ENCODE data around the gene INPP5B.
A peak's percentile ranks its signal among the peaks of the same experiment; 100 is the strongest.
"Not testable (repeated sequence)": the region's sequence is repeated elsewhere in the genome, so short reads cannot be mapped to it uniquely, and the experiment has no call there.

The INPP5B gene

DNA sequence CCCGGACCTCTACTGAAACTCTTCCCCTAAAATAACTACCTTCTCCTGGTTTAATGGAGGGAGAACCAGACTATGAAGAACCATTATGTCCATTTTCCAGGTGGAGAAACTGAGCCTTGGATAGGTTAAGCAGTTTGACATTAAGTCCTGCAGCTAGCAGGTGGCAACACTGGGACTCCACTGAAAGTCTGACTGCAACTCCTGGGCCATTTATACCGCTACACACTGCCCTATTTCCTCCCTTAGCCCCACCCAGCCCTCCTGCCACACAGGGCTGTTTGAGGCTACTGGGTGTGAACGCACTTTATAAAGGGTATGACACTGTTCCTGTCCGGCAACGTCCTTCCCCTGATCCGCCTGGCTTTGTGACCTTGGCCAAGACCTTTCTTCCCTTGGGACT lies 511 bp upstream of the INPP5B start:
- DNase-seq, result no peak

GRCh38 chr1:37945743-37946702 lies 830 bp downstream of the INPP5B start:
- DNase-seq, result no peak

- no peak for DNase-seq
Measured at GRCh38 chr1:37945251-37945650, 1.6 kb downstream of the INPP5B start.

GRCh38 chr1:37944816-37945215 lies 2.0 kb downstream of the INPP5B start:
- DNase-seq, result no peak

DNA sequence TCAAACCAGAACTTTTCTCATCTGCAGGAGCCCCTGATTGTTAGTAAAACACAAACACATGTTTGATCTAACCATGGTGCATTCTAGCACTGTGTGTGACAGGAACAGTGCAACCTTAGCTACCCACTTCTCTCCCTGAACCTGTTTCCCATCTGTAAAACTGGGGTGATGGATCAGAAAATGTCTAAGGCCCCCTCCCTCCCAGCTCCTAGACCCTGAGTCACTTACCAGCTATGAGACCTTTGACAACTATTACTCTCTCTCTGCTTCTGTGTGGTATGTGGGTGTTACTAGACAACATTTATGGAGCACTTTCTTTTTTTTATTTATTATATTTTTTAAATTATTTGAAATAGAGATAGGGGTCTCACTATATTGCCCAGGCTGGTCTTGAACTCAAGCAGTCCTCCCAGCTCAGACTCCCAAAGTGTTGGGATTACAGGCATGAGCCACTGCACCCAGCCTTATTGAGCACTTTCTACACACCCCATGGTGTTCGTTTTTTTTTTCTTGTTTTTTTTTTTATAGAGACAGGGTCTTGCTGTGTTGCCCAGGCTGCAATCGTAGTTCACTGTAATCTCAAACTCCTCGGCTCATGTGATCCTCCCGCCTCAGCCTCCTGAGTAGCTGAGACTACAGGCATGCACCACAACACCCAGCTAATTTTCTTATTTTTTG lies 2.6 kb downstream of the INPP5B start:
- DNase-seq, result no peak

DNA sequence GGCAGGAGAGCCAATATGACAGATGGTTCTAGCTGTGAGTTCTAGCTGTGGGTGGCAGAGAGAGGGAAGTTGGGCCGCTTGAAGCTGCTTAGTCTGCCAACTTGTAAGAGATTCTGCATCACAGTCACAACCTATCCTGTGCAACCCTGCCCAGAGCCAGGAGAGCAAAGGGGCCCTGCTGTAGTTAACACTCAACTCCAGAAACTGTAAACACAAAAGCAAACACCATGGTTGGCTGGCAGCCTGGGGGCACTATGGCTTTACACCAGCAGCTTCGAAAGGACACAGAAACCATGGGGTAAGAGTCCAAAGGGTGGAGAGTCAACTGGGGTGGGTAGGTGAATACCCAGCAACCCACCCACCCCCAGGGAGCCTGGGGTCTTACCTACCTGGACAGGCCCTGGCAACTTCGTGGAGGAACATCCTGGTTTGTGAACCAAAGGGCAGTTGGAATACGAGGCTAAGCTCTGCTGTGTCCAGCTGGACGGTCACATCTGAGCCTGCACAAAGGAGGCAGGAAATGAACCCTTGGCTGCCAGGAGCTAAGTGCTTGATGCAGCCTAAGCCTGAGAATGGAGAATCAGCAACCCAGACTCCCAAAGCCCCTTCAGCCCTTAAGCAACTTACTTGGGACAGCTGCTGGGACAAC lies 6.4 kb downstream of the INPP5B start:
- DNase-seq, result no peak

DNA sequence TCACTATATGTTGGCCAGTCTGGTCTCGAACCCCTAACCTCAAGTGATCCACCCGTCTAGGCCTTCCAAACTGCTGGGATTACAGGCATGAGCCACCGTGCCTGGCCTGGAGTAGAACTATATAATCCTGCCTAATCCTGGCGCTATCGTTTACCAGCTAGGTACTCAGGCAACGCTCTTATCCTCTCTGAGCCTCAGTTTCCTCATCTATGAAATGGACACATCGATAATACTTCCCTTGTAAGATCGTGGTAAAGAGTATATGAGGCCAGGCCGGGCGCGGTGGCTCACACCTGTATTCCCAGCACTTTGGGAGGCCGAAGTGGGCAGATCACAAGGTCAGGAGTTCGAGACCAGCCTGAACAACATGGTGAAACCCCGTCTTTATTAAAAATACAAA lies 10.1 kb downstream of the INPP5B start:
- not testable (repeated sequence) for DNase-seq

DNA sequence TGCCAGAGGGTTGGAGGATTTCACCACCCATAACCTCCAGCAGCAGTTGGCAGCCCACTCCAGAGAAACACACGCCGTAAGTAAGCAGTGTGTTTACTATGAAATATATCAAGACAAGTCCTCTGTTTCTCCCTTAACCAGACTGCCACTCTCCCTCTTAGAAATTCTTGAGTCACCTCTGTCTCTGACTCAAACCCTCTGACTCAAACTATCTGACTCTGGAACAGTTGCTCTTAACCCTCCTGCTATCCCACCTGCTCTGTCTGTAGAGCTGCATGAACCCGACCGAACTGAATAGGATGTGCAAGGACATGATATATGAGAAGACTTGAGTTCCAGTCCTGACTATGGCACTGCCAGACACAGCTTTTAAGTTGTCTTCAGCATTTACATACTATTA lies 14.1 kb downstream of the INPP5B start:
- no peak for DNase-seq

- DNase-seq, result peak; percentile 92 to 95
Measured at GRCh38 chr1:37931361-37932158, 15.3 kb downstream of the INPP5B start.

- no peak for DNase-seq
Measured at GRCh38 chr1:37931102-37931360, 15.8 kb downstream of the INPP5B start.

DNA sequence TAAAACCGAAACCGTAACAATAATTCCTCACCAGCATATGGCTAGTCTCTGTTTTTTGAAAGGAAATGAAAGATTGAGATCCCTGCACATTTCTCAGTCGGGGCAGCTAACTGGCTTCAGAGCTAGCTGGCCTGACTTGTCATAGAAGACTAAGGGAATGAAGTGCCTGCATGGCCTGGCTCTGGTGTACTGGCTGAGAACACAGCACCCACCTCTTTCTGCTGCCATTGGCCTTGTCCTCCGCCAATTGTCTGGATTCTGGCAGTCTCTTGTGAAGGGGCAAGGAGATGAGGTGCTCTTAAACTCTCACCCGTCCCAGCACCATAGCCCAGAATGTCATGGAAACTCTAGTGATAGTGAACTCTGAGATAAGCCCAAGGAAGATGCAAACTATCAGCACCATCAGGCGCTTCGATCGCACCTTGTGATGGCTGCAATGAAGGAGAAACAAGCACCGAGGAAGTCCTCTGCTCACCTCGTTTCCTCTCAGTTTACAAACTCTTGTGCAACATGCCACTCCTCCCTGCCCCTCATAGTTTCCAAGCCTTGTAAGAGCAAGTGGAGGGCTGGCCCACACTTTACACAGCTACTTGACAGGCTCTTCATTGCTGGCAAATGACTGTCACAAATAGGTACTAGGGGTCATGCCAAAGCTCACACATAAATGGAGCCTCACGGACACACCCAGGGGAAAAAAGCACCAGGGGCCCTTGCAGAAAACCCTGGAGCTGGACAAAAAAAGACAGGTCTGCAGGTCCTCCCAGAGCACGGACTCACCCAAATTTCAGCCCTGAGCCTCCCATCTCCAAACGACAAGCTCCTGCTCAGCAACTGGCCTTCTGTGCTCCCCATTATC lies 16.4 kb downstream of the INPP5B start:
- no peak for DNase-seq

DNA sequence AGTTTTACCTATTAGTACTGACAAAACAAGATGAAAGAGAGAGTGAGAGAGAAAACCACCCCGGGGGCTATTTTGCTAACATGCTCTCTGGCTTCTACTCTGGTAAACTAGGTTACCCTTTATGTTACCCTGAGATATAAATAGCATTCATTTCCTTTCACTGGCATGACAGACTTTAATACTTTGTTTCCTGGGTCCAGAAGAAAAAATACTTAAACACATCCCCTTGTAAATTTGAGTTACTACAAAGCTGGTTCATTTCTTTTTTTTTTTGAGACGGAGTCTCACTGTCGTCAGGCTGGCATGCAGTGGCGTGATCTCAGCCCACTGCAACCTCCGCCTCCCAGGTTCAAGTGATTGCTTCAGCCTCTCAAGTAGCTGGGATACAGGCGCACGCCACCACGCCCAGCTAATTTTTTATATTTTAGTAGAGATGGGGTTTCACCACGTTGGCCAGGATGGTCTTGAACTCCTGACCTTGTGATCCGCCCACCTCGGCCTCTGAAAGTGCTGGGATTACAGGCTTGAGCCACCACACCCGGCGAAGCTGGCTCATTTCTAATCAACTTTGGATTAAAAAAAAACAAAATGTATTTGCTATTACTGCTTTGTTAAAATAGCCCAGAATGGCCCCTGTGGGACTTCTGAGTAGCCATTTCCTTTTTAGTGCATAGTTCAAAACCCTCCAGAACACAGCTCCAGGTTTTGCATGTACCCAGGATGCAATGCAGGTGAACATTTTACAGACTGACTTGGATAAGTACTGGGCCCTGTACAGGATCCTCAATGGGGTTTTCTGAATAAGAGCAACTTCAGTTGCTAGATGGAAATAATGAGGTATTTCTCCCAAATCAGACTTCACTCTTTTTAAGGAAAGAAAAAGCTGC lies 20.6 kb downstream of the INPP5B start:
- no peak for DNase-seq

DNA sequence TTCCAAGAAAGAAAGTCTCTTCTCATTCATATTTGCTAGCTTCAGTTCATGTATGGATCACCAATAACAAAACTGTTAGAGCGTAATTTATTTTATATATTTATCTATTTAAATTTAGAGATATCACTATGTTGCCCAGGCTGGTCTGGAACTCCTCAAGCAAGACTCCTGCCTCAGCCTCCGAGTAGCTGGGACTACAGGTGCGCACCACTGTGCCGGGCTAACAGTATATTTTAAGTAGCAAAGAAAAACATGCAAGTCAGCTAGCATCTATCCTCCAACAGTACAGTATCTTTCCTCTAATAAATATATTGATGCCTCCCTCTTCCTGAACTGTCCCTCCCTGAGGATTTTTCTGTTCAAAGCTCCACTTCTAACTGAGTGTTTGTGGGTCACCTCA lies 21.5 kb downstream of the INPP5B start:
- DNase-seq, result no peak

- DNase-seq, result no peak
Measured at GRCh38 chr1:37923551-37923889, 23.3 kb downstream of the INPP5B start.

GRCh38 chr1:37922767-37923550 lies 23.9 kb downstream of the INPP5B start:
- no peak for DNase-seq

DNA sequence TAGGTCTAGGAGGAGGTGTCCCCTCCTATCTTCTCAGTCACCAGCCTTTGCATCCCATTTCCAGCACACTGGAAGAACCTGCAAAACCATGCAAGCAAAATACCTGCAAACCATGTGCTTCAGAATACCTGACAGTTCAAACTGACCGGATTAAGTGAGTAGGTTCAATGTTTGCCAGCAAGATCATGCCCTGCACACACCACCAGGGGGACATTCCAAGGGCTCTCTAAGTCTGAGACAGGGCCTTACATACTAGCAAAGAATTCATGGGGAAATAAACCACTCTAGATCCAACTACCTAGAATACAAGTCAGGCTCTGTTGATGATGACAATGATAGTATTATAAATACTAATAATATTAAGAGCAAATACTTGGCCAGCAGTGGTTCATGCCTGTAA lies 27.6 kb downstream of the INPP5B start:
- DNase-seq, result no peak

GRCh38 chr1:37915476-37916093 lies 31.3 kb downstream of the INPP5B start:
- DNase-seq, result no peak

DNA sequence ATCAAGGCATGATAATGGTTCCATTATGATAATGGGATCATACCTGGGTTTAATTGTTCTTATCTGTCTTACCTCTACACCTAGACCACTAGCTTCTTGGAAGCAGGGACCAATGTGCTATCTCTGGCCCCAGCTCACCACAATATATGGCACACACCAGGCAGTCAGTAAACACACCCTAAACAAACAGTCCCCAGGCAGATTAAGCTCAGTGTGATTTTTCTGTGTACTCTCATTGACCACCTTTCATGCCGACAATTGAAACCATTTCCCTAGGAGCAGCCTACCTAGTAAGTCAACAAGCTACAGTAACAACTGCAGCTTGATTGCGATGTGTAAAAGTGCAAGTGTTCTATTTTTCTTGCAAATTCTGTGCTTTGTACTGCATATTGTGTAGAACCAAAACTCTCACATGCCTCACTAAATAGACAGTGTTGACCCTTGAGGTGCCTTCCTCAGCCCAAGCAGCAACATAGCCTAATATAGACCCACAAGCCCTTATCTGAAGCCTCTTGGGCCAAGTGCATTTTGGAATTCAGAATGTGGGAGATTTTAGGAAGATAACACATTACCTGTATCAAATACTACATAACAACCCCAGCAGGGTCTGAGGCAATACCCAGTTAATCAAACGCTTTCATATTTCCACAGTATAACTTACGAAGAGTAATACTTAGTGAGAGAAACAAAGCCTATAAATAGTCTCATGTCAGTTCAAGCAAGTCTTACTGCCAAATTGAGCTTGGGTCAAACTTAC lies 32.0 kb downstream of the INPP5B start:
- DNase-seq, result peak in 1 of 2 experiments; percentile 7

DNA sequence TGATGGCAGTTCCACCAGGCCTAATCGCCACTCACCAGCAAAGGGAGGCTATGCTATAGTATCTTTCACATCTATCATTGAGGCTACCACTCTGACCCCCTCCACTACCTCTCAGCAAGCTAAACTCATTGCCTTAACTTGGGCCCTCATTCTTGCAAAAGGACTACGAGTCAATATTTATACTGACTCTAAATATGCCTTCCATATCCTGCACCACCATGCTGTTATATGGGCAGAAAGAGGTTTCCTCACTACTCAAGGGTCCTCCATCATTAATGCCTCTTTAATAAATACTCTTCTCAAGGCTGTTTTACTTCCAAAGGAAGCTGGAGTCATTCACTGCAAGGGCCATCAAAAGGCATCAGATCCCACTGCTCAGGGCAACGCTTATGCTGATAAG lies 35.4 kb downstream of the INPP5B start:
- DNase-seq, result not testable (repeated sequence)
